HFF-Myc (cell line): Measurements from ENCODE around the gene MLANA.

Source experiments
- DNase-seq: peaks from one replicate; pipeline ENCODE4 v3.0.0-alpha.2; 2011; ENCODE audit warnings: low read depth; ENCODE audit errors: extremely low read depth
- H3K4me3 ChIP-seq: replicated peaks from 2 replicates; pipeline ENCODE4 v1.5.1; 2011; ENCODE audit warnings: low read depth, mild to moderate bottlenecking, control low read depth, low read length
- TF ChIP-seq, protein P1 (sequence below): IDR thresholded peaks from 2 replicates; pipeline ENCODE4 v1.5.1; 2012; ENCODE audit warnings: mild to moderate bottlenecking, low read depth, low read length, control low read depth; ENCODE audit errors: missing control alignments

MLANA gene

GRCh38 chr9:5896863-5897262 lies 6.2 kb downstream of the MLANA start:
- no peak for DNase-seq
- TF ChIP-seq, protein P1, sequence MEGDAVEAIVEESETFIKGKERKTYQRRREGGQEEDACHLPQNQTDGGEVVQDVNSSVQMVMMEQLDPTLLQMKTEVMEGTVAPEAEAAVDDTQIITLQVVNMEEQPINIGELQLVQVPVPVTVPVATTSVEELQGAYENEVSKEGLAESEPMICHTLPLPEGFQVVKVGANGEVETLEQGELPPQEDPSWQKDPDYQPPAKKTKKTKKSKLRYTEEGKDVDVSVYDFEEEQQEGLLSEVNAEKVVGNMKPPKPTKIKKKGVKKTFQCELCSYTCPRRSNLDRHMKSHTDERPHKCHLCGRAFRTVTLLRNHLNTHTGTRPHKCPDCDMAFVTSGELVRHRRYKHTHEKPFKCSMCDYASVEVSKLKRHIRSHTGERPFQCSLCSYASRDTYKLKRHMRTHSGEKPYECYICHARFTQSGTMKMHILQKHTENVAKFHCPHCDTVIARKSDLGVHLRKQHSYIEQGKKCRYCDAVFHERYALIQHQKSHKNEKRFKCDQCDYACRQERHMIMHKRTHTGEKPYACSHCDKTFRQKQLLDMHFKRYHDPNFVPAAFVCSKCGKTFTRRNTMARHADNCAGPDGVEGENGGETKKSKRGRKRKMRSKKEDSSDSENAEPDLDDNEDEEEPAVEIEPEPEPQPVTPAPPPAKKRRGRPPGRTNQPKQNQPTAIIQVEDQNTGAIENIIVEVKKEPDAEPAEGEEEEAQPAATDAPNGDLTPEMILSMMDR = no peak
- no peak overlapping the region for H3K4me3 ChIP-seq

DNA sequence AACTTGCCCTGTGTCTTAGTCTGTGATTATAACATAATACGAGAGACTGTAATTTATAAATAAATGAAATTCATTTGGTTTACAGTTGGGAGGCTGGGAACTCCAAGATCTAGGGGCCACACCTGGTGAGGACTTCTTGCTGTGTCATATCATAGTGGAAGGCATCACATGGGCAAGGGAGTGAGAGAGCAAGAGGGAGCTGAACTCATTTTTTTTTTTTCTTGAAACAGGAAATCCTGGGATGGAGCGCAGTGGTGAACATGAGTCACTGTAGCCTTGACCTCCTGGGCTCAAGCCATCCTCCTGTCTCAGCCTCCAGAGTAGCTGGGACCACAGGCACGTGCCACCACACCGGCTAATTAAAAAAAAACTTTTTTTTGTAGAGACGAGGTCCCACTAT lies 7.2 kb downstream of the MLANA start:
- no peak overlapping the region for H3K4me3 ChIP-seq
- TF ChIP-seq, protein P1 = no peak
- no peak for DNase-seq

GRCh38 chr9:5899292-5899691 lies 8.6 kb downstream of the MLANA start:
- no peak overlapping the region for H3K4me3 ChIP-seq
- DNase-seq = no peak
- TF ChIP-seq, protein P1 = no peak

DNA sequence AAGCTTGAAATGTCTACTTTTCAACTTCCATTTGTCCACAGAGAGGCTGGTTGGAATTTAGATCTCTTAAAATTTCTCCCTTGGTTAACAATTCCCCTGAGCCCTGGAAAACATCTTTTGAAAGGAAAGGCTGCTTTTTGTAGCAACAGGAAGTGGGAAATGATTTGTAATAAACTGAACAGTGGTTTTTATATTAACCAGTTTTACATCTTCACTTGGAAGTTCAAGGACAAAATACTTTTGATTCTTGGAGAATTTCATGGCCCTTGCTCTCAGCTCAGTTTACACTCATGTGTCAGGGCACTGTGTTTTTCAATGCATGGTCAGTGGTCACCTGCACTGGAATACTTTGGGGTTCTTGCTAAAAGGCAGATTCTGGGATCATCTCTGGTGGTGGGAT lies 9.9 kb downstream of the MLANA start:
- TF ChIP-seq, protein P1 = no peak
- H3K4me3 ChIP-seq = no peak overlapping the region
- DNase-seq = no peak

DNA sequence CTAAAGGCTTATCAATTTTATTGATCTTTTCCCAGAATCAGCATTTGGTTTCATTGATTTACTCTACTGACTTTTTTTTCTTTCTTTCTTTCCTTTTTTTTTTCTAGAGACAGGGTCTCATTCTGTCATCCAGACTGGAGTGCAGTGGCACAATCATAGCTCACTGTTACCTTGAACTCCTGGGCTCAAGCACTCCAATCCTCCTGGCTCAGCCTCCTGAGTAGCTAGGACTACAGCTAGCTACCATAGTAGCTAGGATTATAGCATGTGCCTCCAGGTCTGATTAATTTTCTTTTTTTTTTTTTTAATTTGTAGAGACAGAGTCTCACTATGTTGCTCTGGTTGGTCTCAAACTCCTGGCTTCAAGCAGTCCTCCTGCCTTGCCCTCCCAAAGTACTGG lies 11.7 kb downstream of the MLANA start:
- no peak overlapping the region for H3K4me3 ChIP-seq
- DNase-seq = no peak
- TF ChIP-seq, protein P1 = no peak

DNA sequence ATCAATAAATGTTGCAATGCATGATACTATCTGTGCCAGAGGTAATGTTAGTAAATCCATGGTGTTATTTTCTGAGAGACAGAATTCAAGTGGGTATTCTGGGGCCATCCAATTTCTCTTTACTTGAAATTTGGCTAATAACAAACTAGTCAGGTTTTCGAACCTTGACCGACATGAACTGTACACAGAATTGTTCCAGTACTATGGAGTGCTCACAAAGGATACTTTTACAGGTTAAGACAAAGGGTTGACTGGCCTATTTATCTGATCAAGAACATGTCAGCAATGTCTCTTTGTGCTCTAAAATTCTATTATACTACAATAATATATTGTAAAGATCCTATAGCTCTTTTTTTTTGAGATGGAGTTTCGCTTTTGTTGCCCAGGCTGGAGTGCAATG lies 18.2 kb downstream of the MLANA start:
- TF ChIP-seq, protein P1 = no peak

GRCh38 chr9:5909976-5910375 lies 19.3 kb downstream of the MLANA start:
- no peak overlapping the region for H3K4me3 ChIP-seq
- TF ChIP-seq, protein P1 = no peak
- DNase-seq = no peak

More for the DNA sequence above, 18.2 kb downstream of the MLANA start:
- H3K4me3 ChIP-seq = no peak overlapping the region
- no peak for DNase-seq
